Omental fat pad (tissue), 4 donors: ENCODE measurements around the gene PHPT1. TPM values are rescaled to one million over a fixed set of nuclear protein-coding genes. Genes with fewer than 3 reads are reported as not detected.

ENCODE experiments used
- ATAC-seq: fragments of 150-250 bp; one replicate; pipeline ENCODE4 v1.9.1; 2016; ENCODE audit warnings: mild to moderate bottlenecking, moderate library complexity; ENCODE audit not compliant: low FRiP score
- DNase-seq: peaks from one replicate; pipeline ENCODE4 v3.0.0-alpha.2; 2019; ENCODE audit warnings: low spot score
- CTCF ChIP-seq, 3 donors: fragments of 450-650 bp; IDR thresholded peaks; one replicate each; pipeline ENCODE4 v1.5.1; 2016 to 2017; ENCODE audit warnings: antibody characterized with exemption in 3 of 3, mild to moderate bottlenecking in 3 of 3, moderate library complexity in 2 of 3
- total RNA-seq, 4 donors: library from RNA; depleted of rRNA; stranded (reverse); fragments of >200 nt; gene quantifications; one replicate each; pipeline ENCODE4 v1.1.0, GENCODE V29; 2016

Gene PHPT1
- total RNA-seq, 4 donors from 2014 or later: 27.1 to 53.9 (median 40.9) TPM

GRCh38 chr9:136853596-136854112, 4.4 kb downstream of the PHPT1 start:
- TF ChIP-seq CTCF (IDR thresholded peaks at IDR 0.05): no peak
- ATAC-seq (no peak), DNase-seq (no peak)

GRCh38 chr9:136854113-136854841, 5.1 kb downstream of the PHPT1 start:
- ATAC-seq: no peak
- no peak for DNase-seq
- TF ChIP-seq CTCF (IDR thresholded peaks at IDR 0.05): no peak

GRCh38 chr9:136854842-136855460, 5.7 kb downstream of the PHPT1 start:
- DNase-seq: no peak
- TF ChIP-seq CTCF (IDR thresholded peaks at IDR 0.05): no peak
- ATAC-seq: no peak

GRCh38 chr9:136855461-136856078, 6.4 kb downstream of the PHPT1 start:
- DNase-seq (no peak), ATAC-seq (no peak)

GRCh38 chr9:136856079-136856476, 6.9 kb downstream of the PHPT1 start:
- TF ChIP-seq CTCF (IDR thresholded peaks at IDR 0.05): no peak
- ATAC-seq (no peak), DNase-seq (no peak)

More at GRCh38 chr9:136855461-136856078, 6.4 kb downstream of the PHPT1 start:
- no peak for TF ChIP-seq CTCF (IDR thresholded peaks at IDR 0.05)

GRCh38 chr9:136856541-136857141, 7.4 kb downstream of the PHPT1 start:
- ATAC-seq: no peak
- DNase-seq: no peak
- no peak for TF ChIP-seq CTCF (IDR thresholded peaks at IDR 0.05)
